HG03575 (cell line): ENCODE measurements around the gene ACTR5.
"Not testable (repeated sequence)": the region's sequence is repeated elsewhere in the genome, so short reads cannot be mapped to it uniquely, and the experiment has no call there.

Source experiments
- ATAC-seq: cut with Tn5 transposase; IDR thresholded peaks from one replicate; pipeline ENCODE4 v1.9.1; 2021; ENCODE audit not compliant: unreplicated experiment, insufficient number of reproducible peaks, low FRiP score; ENCODE audit errors: extremely low read depth

Gene ACTR5

GRCh38 chr20:38794057-38794456 lies 45.8 kb downstream of the ACTR5 start:
- not testable (repeated sequence) for ATAC-seq

DNA sequence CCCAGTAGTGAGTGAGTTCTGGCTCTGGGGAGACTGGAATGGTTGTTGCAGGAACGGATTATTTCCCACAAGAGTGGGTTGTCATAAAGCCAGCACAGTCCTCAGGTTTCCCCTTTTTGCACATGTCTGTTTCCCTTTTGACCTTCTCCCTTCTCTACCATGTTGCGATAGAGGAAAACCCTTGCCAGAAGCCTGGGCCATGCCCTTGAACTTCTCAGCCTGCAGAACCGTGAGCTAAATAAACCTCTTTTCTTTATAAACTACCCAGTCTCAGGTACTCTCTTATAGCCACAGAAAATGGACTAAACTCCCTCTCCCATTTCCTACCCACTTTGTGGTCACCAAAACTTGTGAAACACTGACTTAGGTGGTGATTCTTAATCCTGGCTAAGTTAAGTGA lies 50.0 kb downstream of the ACTR5 start:
- ATAC-seq = no peak

GRCh38 chr20:38799203-38799602 lies 50.9 kb downstream of the ACTR5 start:
- no peak for ATAC-seq

DNA sequence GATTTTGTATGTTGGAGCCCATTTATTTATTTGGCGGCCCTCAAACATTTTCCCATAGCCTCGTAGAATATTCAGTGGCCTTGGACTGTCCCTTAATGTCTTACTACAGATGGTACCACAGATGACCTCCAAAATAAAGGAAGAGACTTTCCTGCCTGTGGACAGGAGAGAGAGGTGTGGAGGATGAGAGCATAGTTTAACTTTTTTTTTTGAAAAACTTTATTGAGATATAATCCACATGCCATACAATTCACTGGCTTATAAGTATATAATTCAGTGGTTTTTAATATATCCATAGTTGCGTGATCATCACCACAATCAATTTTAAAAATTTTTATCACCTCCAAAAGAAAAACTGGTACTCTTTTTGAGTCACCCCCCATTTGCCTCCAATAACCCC lies 52.6 kb downstream of the ACTR5 start:
- ATAC-seq = no peak

- no peak for ATAC-seq
Observed at GRCh38 chr20:38804221-38804620, 56.0 kb downstream of the ACTR5 start.

DNA sequence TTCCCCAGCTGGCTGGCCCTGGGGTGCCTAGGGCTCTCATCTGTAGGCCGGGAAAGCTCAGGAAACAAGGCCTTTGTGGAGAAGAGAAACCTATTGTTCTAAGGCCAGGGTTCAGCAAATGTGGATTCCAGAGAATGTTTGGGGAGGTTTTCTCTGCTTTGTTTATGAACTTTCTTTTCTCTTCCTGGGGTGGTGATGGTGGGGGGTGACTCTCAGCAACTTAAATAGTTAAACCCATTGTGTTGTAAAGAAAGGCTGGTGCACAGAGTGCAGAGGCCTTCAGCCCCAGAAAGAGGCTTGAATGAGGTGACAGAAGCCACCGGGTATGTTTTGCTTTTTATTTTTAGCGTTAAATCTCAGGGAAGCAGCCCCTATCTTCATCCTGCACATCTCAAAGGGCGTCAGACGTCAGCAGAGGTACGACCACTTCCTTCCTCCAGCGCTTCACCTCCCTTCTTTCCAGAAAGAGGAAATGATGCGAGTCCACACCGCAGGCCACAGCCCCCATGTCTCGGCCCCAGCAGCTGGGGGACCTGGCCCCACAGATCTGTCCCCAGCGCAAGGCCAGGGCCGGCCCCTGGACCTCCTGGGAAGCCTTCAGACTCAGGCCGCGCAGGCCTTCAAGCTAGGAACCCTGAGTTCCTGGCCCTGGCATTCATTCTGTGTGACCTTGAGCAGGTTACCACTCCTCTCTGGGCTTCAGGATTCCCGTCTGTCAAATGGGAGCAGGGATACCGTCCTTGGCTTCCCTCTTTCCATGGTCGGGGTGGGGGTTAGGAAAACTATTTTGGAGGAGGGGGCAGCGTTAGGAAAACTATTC lies 56.6 kb downstream of the ACTR5 start:
- no peak for ATAC-seq

- no peak for ATAC-seq
Observed at GRCh38 chr20:38805502-38805957, 57.3 kb downstream of the ACTR5 start, which contains the start of gene PPP1R16B. PPP1R16B (plus strand) TSS chr20:38805697; CDS start chr20:38835926, 30,229 bp downstream.

DNA sequence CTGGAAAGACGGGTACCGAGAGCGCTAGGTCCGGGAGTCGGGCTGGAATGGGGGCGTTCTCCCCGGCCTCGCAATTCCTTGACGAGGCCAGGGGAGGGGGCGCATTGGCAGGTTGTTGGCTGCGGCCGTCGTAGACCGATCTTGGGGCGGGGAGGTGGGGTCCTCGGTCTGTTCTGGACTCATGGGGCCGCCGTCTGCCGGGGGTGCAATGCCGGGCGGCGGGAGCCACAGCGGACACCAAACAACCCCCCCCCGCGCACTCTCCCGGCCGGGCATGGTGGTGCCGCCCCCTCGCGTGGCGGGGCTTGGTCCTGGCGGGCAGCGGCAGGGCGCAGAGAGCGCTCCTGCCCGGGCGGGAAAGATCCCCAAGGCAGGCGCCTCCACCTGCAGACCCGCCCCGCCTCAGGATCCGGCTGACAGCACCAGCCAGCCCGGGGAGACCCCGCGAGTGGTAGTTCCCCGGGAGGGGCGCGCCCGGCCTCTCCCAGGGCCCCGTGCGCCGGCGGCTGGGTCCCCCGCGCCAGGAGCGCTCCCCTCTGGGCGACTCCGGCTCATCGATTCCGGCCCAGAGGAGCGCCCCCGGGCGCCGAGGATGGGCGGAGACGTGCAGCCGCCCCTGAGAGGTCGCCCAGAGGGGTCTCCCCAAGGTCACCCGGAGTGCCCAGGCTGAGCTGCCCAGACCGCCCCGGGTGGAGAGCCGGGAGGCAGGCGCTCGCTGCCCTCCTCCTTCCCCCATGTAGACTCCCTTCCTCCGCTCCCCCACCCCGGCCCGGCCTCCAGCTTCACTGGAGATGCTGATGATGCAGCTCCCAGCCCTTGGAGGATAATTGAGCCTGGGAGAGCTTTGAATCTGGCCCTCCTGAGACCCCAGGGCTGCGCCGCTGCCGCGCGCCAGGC lies 57.9 kb downstream of the ACTR5 start:
- ATAC-seq = no peak

- ATAC-seq = no peak
Observed at GRCh38 chr20:38806855-38807655, 58.8 kb downstream of the ACTR5 start.

DNA sequence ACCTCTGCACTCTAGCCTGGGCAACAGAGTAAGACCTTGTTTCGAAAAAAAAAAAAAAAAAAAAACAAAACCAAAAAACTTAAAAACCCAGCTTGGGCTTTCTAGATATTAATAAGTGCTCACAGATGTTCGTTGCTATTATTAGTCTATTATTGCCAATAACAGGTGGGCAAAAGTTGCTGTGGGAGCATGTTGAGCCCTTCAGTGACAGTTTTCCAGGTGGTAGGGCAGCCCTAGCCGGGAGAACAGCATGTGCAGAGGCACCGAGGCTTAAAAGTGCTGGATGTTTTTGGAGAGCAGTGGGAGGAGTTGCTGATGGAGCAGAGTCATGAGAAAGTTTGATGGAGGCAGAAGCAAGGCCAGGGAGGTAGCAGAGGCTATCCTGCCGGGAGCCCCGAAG lies 61.7 kb downstream of the ACTR5 start:
- ATAC-seq = no peak

DNA sequence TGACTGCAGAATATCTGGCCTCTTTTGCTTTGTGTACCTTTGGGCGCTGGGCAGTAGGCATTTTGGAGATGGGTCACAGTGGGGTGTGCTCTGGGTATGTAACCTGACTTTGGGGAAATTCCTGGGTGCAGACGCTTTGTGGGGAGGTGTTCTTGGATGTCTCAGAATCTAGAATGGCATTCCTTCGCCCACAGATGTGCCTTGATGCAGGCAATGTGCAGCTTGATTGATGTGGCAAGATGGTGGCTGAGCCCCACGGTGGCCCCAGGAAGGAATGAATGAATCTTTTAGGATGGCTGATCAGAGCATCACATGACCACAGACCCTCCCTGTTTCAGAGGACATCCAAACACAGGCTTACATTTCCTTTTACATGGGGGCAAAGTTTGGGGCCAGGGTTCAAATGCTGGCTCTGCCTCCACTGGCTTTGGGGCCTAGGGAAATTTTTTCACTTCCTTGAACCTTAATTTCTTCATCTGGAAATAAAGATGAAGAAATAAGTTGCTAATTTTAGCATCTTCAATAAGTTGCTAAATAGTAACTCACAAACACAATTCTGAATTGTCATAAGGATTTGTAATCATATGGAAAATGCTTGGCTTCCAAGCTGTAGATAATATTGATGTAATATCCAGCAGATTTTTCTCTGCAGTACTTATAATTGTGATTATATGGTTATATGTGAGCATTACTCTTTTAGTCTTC lies 62.8 kb downstream of the ACTR5 start:
- no peak for ATAC-seq

DNA sequence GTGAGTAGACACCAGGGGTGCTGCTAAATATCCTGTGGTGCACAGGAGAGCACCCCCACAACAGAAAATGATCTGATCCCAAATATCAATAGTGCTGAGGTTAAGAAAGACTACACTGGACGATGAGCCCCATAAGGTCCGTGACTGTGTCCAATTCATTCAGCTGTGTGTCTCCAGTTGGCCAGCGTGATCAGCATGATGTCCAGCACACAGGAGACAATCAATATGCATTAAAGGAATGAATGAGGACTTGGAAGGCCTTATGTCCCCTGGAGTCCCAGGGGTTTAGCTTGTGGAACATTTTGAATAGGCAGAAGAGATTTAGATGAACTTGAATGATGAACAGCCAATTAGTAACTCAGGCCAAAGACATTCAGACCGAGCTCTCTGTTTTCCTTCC lies 63.5 kb downstream of the ACTR5 start:
- ATAC-seq = no peak

- no peak for ATAC-seq
Observed at GRCh38 chr20:38812182-38812581, 63.9 kb downstream of the ACTR5 start.

GRCh38 chr20:38812709-38813573 lies 64.7 kb downstream of the ACTR5 start:
- ATAC-seq = no peak

GRCh38 chr20:38813574-38813962 lies 65.3 kb downstream of the ACTR5 start:
- not testable (repeated sequence) for ATAC-seq

- ATAC-seq = no peak
Observed at GRCh38 chr20:38815446-38815845, 67.2 kb downstream of the ACTR5 start.

DNA sequence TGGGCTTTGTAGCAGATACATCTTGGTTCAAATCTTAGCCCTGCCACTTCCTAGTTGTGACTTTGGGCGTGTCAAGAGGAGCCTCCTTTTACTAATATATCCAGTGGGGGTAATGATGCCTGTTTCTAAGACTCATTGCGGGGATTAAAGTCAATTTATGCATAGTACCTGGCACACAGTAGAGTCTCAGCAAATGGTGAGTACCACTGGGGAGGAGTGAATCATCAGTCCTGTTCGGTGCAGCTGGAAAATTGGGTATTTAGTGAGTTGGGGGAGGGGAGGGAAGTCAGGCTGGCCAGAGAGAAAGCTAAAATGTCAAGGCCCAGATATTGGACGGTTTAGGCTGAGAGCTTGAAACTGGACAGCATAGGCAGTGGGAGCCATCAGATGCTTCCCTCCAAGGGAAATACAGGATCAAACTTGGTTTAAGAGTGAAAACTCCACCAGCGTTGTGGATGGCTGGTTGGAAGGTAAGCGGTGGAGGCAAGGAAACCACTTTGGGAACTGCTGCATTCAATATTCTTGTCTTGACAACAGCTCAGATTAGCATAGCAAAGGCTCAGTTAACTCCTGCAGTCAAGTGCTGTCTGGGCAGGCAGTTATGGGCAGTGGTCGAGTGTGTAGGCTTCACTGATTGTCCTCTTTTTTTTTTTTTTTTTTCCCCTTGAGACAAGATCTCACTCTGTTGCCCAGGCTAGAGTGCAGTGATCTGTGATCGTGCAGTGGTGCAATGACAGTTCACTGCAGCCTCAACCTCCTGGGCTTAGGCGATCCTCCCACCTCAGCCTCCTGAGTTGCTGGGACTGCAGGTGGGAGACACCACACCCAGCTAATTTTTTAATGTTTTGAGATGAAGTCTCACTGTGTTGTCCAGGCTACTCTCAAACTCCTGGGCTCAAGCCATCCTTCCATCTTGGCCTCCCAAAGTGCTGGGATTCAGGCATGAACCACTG lies 70.1 kb downstream of the ACTR5 start:
- no peak for ATAC-seq
